NCI-H2107 treated with DMSO at 0.1 percent for 48 hours (cell line): ENCODE results near the gene PITX3.

Experiments
- DNase-seq: peaks from one replicate; lab custom pipeline; 2025; ENCODE audit not compliant: unreplicated experiment; lab: John Stamatoyannopoulos, UW

PITX3 gene

GRCh38 chr10:102185811-102186527 lies 55.3 kb downstream of the PITX3 start:
- DNase-seq = no peak

- DNase-seq = no peak
Observed at GRCh38 chr10:102185272-102185671, 56.0 kb downstream of the PITX3 start.

- no peak for DNase-seq
Observed at GRCh38 chr10:102184606-102185005, 56.7 kb downstream of the PITX3 start.
